ENCODE measurements around the gene KRTAP9-6.

DNA sequence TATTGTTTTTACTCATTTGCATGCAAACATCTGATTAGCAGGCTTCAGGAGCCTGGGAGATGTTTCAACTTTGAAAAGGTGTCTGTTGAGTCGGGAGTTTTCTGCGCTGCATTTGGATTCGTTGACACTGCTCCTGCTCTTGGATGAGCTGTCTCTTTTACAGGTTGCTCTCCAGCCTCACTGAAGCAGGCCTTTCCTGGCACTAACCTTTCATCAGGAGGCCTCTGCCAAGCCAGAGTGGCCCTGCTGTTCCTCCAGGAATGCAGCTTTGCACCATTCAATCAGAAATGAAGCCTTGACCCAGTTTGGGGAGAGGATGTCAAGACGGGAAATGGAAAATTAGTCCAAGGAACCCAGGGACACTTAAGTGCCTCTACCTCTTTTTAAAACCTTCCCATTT lies 37.8 kb downstream of the KRTAP9-6 start:
- TF ChIP-seq RAD21 (IDR thresholded peaks at IDR 0.05; ENCODE audit: insufficient read depth, low read depth, low read length) (no peak), POLR2AphosphoS5 (IDR thresholded peaks at IDR 0.05; ENCODE audit: low read length) (no peak)
- TF ChIP-seq, protein P1, sequence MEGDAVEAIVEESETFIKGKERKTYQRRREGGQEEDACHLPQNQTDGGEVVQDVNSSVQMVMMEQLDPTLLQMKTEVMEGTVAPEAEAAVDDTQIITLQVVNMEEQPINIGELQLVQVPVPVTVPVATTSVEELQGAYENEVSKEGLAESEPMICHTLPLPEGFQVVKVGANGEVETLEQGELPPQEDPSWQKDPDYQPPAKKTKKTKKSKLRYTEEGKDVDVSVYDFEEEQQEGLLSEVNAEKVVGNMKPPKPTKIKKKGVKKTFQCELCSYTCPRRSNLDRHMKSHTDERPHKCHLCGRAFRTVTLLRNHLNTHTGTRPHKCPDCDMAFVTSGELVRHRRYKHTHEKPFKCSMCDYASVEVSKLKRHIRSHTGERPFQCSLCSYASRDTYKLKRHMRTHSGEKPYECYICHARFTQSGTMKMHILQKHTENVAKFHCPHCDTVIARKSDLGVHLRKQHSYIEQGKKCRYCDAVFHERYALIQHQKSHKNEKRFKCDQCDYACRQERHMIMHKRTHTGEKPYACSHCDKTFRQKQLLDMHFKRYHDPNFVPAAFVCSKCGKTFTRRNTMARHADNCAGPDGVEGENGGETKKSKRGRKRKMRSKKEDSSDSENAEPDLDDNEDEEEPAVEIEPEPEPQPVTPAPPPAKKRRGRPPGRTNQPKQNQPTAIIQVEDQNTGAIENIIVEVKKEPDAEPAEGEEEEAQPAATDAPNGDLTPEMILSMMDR (IDR thresholded peaks at IDR 0.05 in 2 of 3, conservative IDR thresholded peaks at IDR 0.05 in 1 of 3; ENCODE audit: control insufficient read depth in 2 of 3, extremely low read depth in 1 of 3, insufficient read depth in 1 of 3, low read depth in 3 of 3, low read length in 3 of 3): no peak
